Adrenal gland (tissue), 5 donors: ENCODE data around the gene TRAT1.

Experiments used
- POLR2A ChIP-seq, 2 donors: fragments of 450-650 bp; IDR thresholded peaks; one replicate each; pipeline ENCODE4 v1.6.1; 2017; ENCODE audit warnings: antibody characterized with exemption in 2 of 2, mild to moderate bottlenecking in 2 of 2, moderate library complexity in 1 of 2
- TF ChIP-seq, protein P1 (sequence below), 6 experiments: fragments of 450-650 bp in 4 of 6; fragments of 200-600 bp in 2 of 6; sonication (generic) in 1 of 6; IDR thresholded peaks; 1 replicate in 5 of 6; 2 replicates in 1 of 6; pipeline versions ENCODE4 v1.5.1 to v1.8.0; 2016 to 2021; ENCODE audit warnings: antibody characterized with exemption in 6 of 6, mild to moderate bottlenecking in 2 of 6, moderate library complexity in 1 of 6
- donor health status: DM: no; HTN: no; CAD: no.

GRCh38 chr3:108847187-108847586 lies 24.6 kb downstream of the TRAT1 start:
- no peak for TF ChIP-seq POLR2A (IDR thresholded peaks at IDR 0.05)
- TF ChIP-seq, protein P1, sequence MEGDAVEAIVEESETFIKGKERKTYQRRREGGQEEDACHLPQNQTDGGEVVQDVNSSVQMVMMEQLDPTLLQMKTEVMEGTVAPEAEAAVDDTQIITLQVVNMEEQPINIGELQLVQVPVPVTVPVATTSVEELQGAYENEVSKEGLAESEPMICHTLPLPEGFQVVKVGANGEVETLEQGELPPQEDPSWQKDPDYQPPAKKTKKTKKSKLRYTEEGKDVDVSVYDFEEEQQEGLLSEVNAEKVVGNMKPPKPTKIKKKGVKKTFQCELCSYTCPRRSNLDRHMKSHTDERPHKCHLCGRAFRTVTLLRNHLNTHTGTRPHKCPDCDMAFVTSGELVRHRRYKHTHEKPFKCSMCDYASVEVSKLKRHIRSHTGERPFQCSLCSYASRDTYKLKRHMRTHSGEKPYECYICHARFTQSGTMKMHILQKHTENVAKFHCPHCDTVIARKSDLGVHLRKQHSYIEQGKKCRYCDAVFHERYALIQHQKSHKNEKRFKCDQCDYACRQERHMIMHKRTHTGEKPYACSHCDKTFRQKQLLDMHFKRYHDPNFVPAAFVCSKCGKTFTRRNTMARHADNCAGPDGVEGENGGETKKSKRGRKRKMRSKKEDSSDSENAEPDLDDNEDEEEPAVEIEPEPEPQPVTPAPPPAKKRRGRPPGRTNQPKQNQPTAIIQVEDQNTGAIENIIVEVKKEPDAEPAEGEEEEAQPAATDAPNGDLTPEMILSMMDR (IDR thresholded peaks at IDR 0.05): no peak
